Testis (tissue), 3 donors: ENCODE results near the gene CTNNA1. TPM values are rescaled to one million over a fixed set of nuclear protein-coding genes. Genes with fewer than 3 reads are reported as not detected.
"Not testable (repeated sequence)": the region's sequence is repeated elsewhere in the genome, so short reads cannot be mapped to it uniquely, and the experiment has no call there.

Experiments used
- DNase-seq: peaks from one replicate; pipeline ENCODE4 v3.0.0-alpha.2; 2019
- H3K27ac ChIP-seq, 2 donors: fragments of 200-600 bp; sonication (generic); one replicate each; pipeline ENCODE4 v1.5.1; 2019
- H3K27me3 ChIP-seq: fragments of 200-600 bp; sonication (generic); one replicate; pipeline ENCODE4 v1.5.1; 2019
- H3K36me3 ChIP-seq: fragments of 200-600 bp; sonication (generic); one replicate; pipeline ENCODE4 v1.5.1; 2017; ENCODE audit warnings: low read depth; ENCODE audit errors: missing control alignments
- H3K4me1 ChIP-seq: fragments of 200-600 bp; sonication (generic); one replicate; pipeline ENCODE4 v1.5.1; 2019
- H3K4me3 ChIP-seq, 2 donors: fragments of 200-600 bp; sonication (generic); one replicate each; pipeline ENCODE4 v1.5.1; 2017 to 2019
- H3K9me3 ChIP-seq: fragments of 200-600 bp; sonication (generic); one replicate; pipeline ENCODE4 v1.5.1; 2017
- POLR2A ChIP-seq: fragments of 450-650 bp; IDR thresholded peaks from one replicate; pipeline ENCODE4 v1.6.1; 2017; ENCODE audit warnings: antibody characterized with exemption, mild to moderate bottlenecking, moderate library complexity
- WGBS, 2 donors: methylation state at CpG; one replicate each; pipeline ENCODE4 v1.1.5; 2018; 5-methylcytosine and 5-hydroxymethylcytosine counted together
- intact Hi-C: fragments of 100-400 bp; cut with DNase I; formaldehyde crosslinking; loops from one replicate; pipeline ENCODE4 v1.15.1; 2023; ENCODE audit warnings: low total_unique reads
- polyA plus RNA-seq: library from polyadenylated mRNA; stranded (reverse); fragments of 350-450 nt; fragmentation: Illumina TruSeq; extraction: RNeasy Lipid Tissue Mini Kit (QIAGEN cat#74804); gene quantifications from one replicate; pipeline ENCODE4 v1.2.3, GENCODE V29; 2014; ENCODE audit warnings: low read depth, low replicate concordance; ENCODE audit not compliant: insufficient read depth
- total RNA-seq, 2 donors: library from RNA; depleted of rRNA; stranded (reverse); fragments of >200 nt; gene quantifications; one replicate each; pipeline ENCODE4 v1.2.3, GENCODE V29; 2016
- TF ChIP-seq, protein P1 (sequence below), 3 experiments: fragments of 450-650 bp in 2 of 3; fragments of 200-600 bp in 1 of 3; sonication (generic) in 1 of 3; IDR thresholded peaks; one replicate each; pipeline ENCODE4 v1.5.1; 2016 to 2019; ENCODE audit warnings: antibody characterized with exemption in 3 of 3, mild to moderate bottlenecking in 2 of 3, moderate library complexity in 1 of 3

The CTNNA1 gene
- total and polyA plus RNA-seq, 3 donors from 2014 or later: 107 to 154 (median 135) TPM

DNA sequence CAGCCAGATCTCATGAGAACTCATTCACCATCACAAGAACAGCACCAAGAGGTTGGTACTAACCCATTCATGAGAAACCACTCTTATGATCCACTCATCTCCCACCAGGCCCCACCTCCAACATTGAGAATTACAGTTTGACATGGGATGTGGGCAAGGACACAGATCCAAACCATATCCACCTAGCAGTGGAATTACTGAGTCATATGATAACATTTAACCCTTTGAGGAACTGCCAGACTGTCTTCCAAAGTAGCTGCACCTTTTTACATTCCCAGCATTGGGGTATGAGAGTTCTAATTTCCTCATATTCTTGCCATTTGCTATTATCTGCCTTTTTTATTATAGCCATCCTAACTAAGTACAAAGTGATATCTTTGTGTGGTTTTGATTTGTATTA, 51.9 kb downstream of the CTNNA1 start:
- DNase-seq: no peak
- Histone ChIP-seq H3K36me3 (no peaks in the 10 kb centered on the region), H3K27me3 (no peaks in the 10 kb centered on the region), H3K4me1 (no peaks in the 10 kb centered on the region), H3K4me3 (no peak overlapping the region), H3K27ac (no peak overlapping the region), H3K9me3 (no peaks in the 10 kb centered on the region)
- TF ChIP-seq POLR2A: no peak
- TF ChIP-seq, protein P1, sequence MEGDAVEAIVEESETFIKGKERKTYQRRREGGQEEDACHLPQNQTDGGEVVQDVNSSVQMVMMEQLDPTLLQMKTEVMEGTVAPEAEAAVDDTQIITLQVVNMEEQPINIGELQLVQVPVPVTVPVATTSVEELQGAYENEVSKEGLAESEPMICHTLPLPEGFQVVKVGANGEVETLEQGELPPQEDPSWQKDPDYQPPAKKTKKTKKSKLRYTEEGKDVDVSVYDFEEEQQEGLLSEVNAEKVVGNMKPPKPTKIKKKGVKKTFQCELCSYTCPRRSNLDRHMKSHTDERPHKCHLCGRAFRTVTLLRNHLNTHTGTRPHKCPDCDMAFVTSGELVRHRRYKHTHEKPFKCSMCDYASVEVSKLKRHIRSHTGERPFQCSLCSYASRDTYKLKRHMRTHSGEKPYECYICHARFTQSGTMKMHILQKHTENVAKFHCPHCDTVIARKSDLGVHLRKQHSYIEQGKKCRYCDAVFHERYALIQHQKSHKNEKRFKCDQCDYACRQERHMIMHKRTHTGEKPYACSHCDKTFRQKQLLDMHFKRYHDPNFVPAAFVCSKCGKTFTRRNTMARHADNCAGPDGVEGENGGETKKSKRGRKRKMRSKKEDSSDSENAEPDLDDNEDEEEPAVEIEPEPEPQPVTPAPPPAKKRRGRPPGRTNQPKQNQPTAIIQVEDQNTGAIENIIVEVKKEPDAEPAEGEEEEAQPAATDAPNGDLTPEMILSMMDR (IDR thresholded peaks at IDR 0.05): no peak
- intact Hi-C loops: no loop called here

DNA sequence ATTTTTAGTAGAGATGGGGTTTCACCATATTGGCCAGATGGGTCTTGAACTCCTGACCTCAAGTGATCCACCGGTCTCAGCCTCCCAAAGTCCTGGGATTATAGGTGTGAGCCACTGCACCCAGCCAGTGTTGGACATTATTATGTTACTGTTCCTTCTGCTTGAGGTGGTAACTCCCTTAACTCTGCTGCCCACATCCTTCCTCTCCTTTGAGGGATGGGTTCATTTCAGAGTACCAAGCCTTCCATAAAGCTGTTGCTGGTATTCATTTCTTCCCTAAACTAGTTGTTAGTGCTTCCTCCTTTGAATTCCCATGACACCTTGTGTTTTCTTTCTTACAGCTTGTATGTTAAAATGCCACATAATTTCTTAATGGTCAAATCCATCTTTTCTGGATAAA, 54.0 kb downstream of the CTNNA1 start:
- H3K4me3 ChIP-seq: no peak overlapping the region
- intact Hi-C loops: no loop called here
- H3K9me3 ChIP-seq: no peaks in the 10 kb centered on the region
- no peaks in the 10 kb centered on the region for H3K36me3 ChIP-seq
- 83 to 100% methylated on average over 1 of the region's 1 CpG for WGBS, 2 donors
- TF ChIP-seq, protein P1 (IDR thresholded peaks at IDR 0.05): no peak
- no peak for TF ChIP-seq POLR2A
- no peaks in the 10 kb centered on the region for H3K4me1 ChIP-seq
- no peak for DNase-seq
- no peak overlapping the region for H3K27ac ChIP-seq
- no peaks in the 10 kb centered on the region for H3K27me3 ChIP-seq

DNA sequence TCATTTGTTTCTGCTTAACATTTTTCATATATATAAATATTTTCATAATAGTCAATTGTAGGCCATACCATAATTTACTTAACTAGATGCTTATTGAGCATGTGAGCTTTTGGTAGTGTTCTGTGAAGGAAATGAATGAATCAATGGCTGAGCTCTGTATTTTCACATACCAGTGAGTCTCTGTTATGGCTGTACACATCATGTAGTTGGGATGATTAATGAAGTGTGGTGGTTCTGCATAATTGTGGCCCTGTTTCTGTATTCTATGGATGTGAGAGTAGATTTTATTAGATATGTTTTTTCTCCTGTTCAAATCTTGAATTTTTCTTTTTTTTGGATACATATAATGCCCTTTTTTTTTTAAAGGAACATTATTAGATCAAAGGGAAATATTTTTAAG, 56.2 kb downstream of the CTNNA1 start:
- Histone ChIP-seq H3K36me3 (no peaks in the 10 kb centered on the region), H3K9me3 (no peaks in the 10 kb centered on the region), H3K4me1 (no peaks in the 10 kb centered on the region), H3K27ac (no peak overlapping the region), H3K4me3 (no peak overlapping the region), H3K27me3 (no peaks in the 10 kb centered on the region)
- intact Hi-C loops: no loop called here
- no peak for TF ChIP-seq POLR2A
- TF ChIP-seq, protein P1 (IDR thresholded peaks at IDR 0.05): no peak
- DNase-seq: no peak

DNA sequence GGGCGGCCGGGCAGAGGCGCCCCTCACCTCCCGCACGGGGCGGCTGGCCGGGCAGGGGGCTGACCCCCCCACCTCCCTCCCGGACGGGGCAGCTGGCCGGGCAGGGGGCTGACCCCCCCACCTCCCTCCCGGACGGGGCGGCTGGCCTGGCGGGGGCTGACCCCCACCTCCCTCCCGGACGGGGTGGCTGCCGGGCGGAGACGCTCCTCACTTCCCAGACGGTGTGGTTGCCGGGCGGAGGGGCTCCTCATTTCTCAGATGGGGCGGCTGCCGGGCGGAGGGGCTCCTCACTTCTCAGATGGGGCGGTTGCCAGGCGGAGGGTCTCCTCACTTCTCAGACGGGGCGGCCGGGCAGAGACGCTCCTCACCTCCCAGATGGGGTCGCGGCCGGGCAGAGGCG, 57.6 kb downstream of the CTNNA1 start:
- not testable (repeated sequence) for DNase-seq
- 98 to 100% methylated on average over 2 to 22 of the region's 35 CpGs for WGBS, 2 donors

DNA sequence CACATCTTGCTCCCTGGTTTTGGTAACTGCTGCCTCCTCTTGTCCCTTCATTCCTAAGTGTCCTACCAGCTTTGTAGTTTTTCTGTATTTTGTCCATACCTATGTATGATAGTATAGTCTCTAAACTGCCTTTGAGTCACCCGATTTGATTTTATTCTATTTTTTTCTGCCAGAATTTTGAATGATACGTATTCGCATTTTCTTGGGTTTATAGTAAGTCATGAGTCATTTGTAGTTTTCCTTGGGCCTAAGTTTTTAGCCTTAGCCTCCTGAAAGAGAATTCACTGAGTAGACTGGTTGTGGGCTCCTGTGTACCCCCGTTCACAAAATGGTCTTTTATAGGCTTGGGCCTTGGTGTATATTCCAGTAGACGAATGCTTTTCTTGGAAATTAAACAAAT, 62.3 kb downstream of the CTNNA1 start:
- 87 to 90% methylated on average over 5 of the region's 5 CpGs for WGBS, 2 donors
- no peaks in the 10 kb centered on the region for H3K36me3 ChIP-seq
- intact Hi-C loops: no loop called here
- no peak overlapping the region for H3K4me3 ChIP-seq
- no peak for DNase-seq
- no peaks in the 10 kb centered on the region for H3K27me3 ChIP-seq
- H3K9me3 ChIP-seq: no peaks in the 10 kb centered on the region
- no peaks in the 10 kb centered on the region for H3K4me1 ChIP-seq
- TF ChIP-seq, protein P1 (IDR thresholded peaks at IDR 0.05): no peak
- no peak for TF ChIP-seq POLR2A
- no peak overlapping the region for H3K27ac ChIP-seq

More for the DNA sequence above, 57.6 kb downstream of the CTNNA1 start:
- H3K9me3 ChIP-seq, H3K27ac ChIP-seq, H3K4me1 ChIP-seq, H3K27me3 ChIP-seq, intact Hi-C loops, H3K4me3 ChIP-seq, H3K36me3 ChIP-seq: not testable (repeated sequence)
